Aorta (tissue), 5 donors: ENCODE measurements around the gene DEPP1. TPM values are rescaled to one million over a fixed set of nuclear protein-coding genes. Genes with fewer than 3 reads are reported as not detected.

Experiments
- ATAC-seq: fragments of 200-7000 bp; cut with Tn5 transposase; one replicate; pipeline ENCODE4 v1.9.1; 2022; ENCODE audit warnings: moderate library complexity; ENCODE audit not compliant: low FRiP score
- DNase-seq, 2 donors: peaks; one replicate each; pipeline ENCODE4 v3.0.0-alpha.2; 2020
- H3K27ac ChIP-seq, 2 donors: one replicate each; pipeline ENCODE4 v1.5.1; 2013; ENCODE audit warnings: low read length in 2 of 2, mild to moderate bottlenecking in 2 of 2, moderate library complexity in 2 of 2, control low read depth in 1 of 2, inconsistent platforms in 1 of 2, low read depth in 1 of 2
- H3K27me3 ChIP-seq, 2 donors: one replicate each; pipeline ENCODE4 v1.6.1; 2013; ENCODE audit warnings: control low read depth in 1 of 2, low read length in 1 of 2, mild to moderate bottlenecking in 1 of 2, moderate library complexity in 1 of 2; ENCODE audit not compliant: insufficient read depth in 2 of 2, control insufficient read depth in 1 of 2
- H3K36me3 ChIP-seq, 2 donors: one replicate each; pipeline ENCODE4 v1.6.1; 2013; ENCODE audit warnings: control low read depth in 1 of 2, low read length in 1 of 2, mild to moderate bottlenecking in 1 of 2; ENCODE audit not compliant: insufficient read depth in 2 of 2, control insufficient read depth in 1 of 2
- H3K4me1 ChIP-seq, 2 donors: one replicate each; pipeline ENCODE4 v1.6.1; 2013; ENCODE audit warnings: low read length in 2 of 2, control low read depth in 1 of 2, mild to moderate bottlenecking in 1 of 2, moderate library complexity in 1 of 2; ENCODE audit not compliant: insufficient read depth in 2 of 2, control insufficient read depth in 1 of 2
- H3K4me3 ChIP-seq, 2 donors: one replicate each; pipeline ENCODE4 v1.5.1; 2013; ENCODE audit warnings: low read length in 2 of 2, control low read depth in 1 of 2, mild to moderate bottlenecking in 1 of 2
- H3K9me3 ChIP-seq: one replicate; pipeline ENCODE4 v1.6.1; 2013; ENCODE audit warnings: mild to moderate bottlenecking, low read length; ENCODE audit not compliant: control insufficient read depth
- WGBS, 2 donors: extraction: QIAGEN DNeasy Blood & Tissue Kit; methylation state at CpG; one replicate each; pipeline ENCODE4 v1.1.7; 2013; 5-methylcytosine and 5-hydroxymethylcytosine counted together
- intact Hi-C, 2 donors: fragments of 100-400 bp; cut with DNase I; formaldehyde crosslinking; loops; one replicate each; pipeline versions ENCODE4 v1.14.2 to v1.15.0; 2022
- polyA plus RNA-seq, 2 donors: library from polyadenylated mRNA; stranded (reverse); fragments of 200-250 nt; gene quantifications; one replicate each; pipeline ENCODE4 v1.2.3, GENCODE V29; 2013
- total RNA-seq, 2 donors: library from RNA; stranded (reverse); fragmentation: NEBNext Ultra II Directional; extraction: Animal tissue kit (Norgen Biotek cat#: 25700); gene quantifications; one replicate each; pipeline ENCODE4 v1.2.1, GENCODE V29; 2021
- donor health status: healthy with polysubstance abuse.
- donor health status: Bipolar disorder and iron deficiency.
- donor health status: DM: no; HTN: no; CAD: no.
- donor health status: DM: no; HTN: no; CAD: no.
- donor health status: DM: yes; HTN: yes; CAD: no.

DEPP1 gene
- total and polyA plus RNA-seq, 4 donors = 55.2 to 492 (median 169) TPM

DNA sequence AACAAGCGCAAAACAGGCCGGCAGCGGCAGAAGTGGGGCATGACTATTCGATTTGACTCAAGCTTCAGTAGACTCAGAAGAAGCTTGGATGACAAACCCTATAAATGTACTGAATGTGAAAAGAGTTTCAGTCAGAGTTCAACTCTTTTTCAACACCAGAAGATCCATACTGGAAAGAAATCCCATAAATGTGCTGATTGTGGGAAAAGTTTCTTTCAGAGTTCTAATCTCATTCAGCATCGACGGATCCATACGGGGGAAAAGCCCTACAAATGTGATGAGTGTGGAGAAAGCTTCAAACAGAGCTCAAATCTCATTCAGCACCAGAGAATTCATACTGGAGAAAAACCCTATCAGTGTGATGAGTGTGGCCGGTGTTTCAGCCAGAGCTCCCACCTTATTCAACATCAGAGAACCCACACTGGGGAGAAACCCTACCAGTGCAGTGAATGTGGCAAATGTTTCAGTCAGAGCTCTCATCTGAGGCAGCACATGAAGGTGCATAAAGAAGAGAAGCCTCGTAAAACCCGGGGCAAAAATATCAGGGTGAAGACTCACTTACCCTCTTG, 24.9 kb upstream of the DEPP1 start:
- Histone ChIP-seq H3K36me3 (peaks cover 0 to 3% of the 10 kb centered on the region in 2 donors), H3K27ac (no peak overlapping the region), H3K4me1 (no peaks in the 10 kb centered on the region), H3K9me3 (no peaks in the 10 kb centered on the region), H3K4me3 (no peak overlapping the region), H3K27me3 (no peaks in the 10 kb centered on the region)
- intact Hi-C loops = loop anchor here (5.0 to 10.0 kb wide), 2 partner anchors 231 to 1019 kb away; no protein-coding TSS in a partner anchor
- WGBS, 2 donors = 82 to 83% methylated on average over 10 of the region's 10 CpGs
- no peak for ATAC-seq
- DNase-seq = no peak

- no peaks in the 10 kb centered on the region for H3K27me3 ChIP-seq
- 1 to 2% methylated on average over 13 of the region's 13 CpGs for WGBS, 2 donors
- intact Hi-C loops = loop anchor here (2.0 to 10.0 kb wide), 3 partner anchors 43 to 1021 kb away; partner anchors contain the start of gene RASSF4 (in 1 of the 2)
- peaks cover 0 to 3% of the 10 kb centered on the region in 2 donors for H3K36me3 ChIP-seq
- ATAC-seq (peak; percentile 72), DNase-seq (peak; percentile 89)
- H3K4me1 ChIP-seq = peaks cover 3 to 7% of the 10 kb centered on the region in 2 donors
- peak overlapping the region; percentile 63 to 85 for H3K27ac ChIP-seq
- H3K4me3 ChIP-seq = peak overlapping the region; percentile 69 to 85
- H3K9me3 ChIP-seq = no peaks in the 10 kb centered on the region
Observed at GRCh38 chr10:45001381-45002148, 23.0 kb upstream of the DEPP1 start.

DNA sequence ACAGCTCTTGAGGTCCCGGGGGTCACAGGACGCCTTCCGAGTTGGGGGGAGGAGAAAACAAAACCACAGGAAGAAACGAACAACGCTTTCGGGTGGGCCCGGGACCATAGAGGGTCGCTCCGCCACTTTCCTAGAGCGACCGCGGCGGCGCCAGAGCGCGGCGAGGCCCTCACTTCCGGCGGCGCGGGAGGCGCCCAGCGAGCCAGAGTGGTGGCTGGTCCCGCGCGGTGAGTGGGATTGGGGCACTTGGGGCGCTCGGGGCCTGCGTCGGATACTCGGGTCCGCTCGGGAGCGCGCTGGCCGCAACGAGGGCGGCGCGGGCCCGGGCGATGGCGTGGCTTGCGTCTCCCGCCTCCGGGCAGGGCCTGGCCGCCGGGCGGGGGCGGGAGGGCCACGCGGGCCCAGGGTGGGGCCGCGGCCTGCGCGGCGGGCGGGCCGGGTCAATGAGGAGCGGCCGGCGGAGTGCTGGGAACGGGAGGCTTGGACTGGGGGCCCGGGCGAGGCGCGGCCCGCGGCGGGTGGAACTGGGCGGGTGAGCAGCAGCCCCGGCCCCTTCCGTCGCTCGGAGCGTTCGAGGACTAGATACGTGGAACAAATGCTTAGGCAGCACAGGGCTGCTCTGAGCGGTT, 22.3 kb upstream of the DEPP1 start, which contains the start of gene ZNF22:
ZNF22 (plus strand) TSS at position 172 of the 629 bp plus-strand sequence. CDS start 2,446 bp downstream, outside the sequence.
- Histone ChIP-seq H3K9me3 (no peaks in the 10 kb centered on the region), H3K4me1 (peaks cover 3 to 7% of the 10 kb centered on the region in 2 donors), H3K27ac (peak within 1 kb of the TSS; percentile 80 to 85), H3K36me3 (peaks cover 0 to 3% of the 10 kb centered on the region in 2 donors), H3K27me3 (no peaks in the 10 kb centered on the region), H3K4me3 (peak within 1 kb of the TSS; percentile 69 to 85)
- WGBS, 2 donors = 0% methylated on average over 66 to 79 of the region's 79 CpGs
- peak; percentile 83 to 91 for DNase-seq
- ATAC-seq = peak; percentile 74
- intact Hi-C loops = loop anchor here (2.0 to 10.0 kb wide), 3 partner anchors 42 to 1021 kb away; partner anchors contain the start of gene RASSF4 (in 1 of the 2)

- Histone ChIP-seq H3K36me3 (peaks cover 0 to 3% of the 10 kb centered on the region in 2 donors), H3K4me1 (peaks cover 6 to 11% of the 10 kb centered on the region in 2 donors), H3K4me3 (peak overlapping the region; percentile 69 to 85), H3K27me3 (no peaks in the 10 kb centered on the region), H3K9me3 (no peaks in the 10 kb centered on the region), H3K27ac (peak overlapping the region; percentile 80 to 85)
- intact Hi-C loops = loop anchor here (2.0 to 10.0 kb wide), 3 partner anchors 41 to 1022 kb away; partner anchors contain the start of gene RASSF4 (in 1 of the 2)
- DNase-seq (peak; percentile 89 to 90), ATAC-seq (peak; percentile 51)
- 24 to 26% methylated on average over 12 of the region's 12 CpGs for WGBS, 2 donors
Observed at GRCh38 chr10:45000138-45000751, 21.6 kb upstream of the DEPP1 start.

DNA sequence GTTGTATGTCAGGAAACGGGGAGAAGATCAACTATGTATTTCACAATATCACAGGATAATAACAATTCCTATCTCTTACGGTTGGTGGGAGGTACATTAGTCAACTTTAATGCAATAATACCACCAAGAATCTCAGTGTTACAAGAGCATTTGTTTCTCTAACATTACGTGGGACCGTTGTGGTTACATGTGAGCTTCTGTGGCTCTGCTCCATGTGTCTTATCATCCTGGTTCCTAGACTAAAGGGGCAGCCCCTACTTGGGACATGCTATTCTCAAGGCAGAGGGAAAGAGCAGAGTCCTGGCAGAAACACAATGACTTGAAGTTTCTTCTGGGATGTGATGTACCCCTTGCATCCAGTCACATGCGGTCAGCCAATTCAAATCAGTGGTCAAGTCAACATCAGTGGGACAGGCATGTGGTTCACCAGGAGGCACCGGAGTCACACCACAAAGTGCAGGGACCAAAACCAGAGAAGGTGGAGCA, 19.6 kb upstream of the DEPP1 start:
- no peaks in the 10 kb centered on the region for H3K36me3 ChIP-seq
- intact Hi-C loops = no loop called here
- H3K9me3 ChIP-seq = no peaks in the 10 kb centered on the region
- peaks cover 8 to 11% of the 10 kb centered on the region in 2 donors for H3K4me1 ChIP-seq
- H3K27ac ChIP-seq = peak overlapping the region in 1 of 2 donors; percentile 23
- H3K4me3 ChIP-seq = no peak overlapping the region
- WGBS, 2 donors = 58 to 66% methylated on average over 6 of the region's 6 CpGs
- H3K27me3 ChIP-seq = no peaks in the 10 kb centered on the region
- DNase-seq (no peak), ATAC-seq (no peak)

- ATAC-seq (no peak), DNase-seq (no peak)
- Histone ChIP-seq H3K4me3 (no peak overlapping the region), H3K36me3 (no peaks in the 10 kb centered on the region), H3K9me3 (no peaks in the 10 kb centered on the region), H3K4me1 (peaks cover 8 to 15% of the 10 kb centered on the region in 2 donors), H3K27ac (peak overlapping the region; percentile 46 to 97), H3K27me3 (no peaks in the 10 kb centered on the region)
- 81 to 82% methylated on average over 6 of the region's 6 CpGs for WGBS, 2 donors
- intact Hi-C loops = no loop called here
Observed at GRCh38 chr10:44997105-44997748, 18.6 kb upstream of the DEPP1 start.

DNA sequence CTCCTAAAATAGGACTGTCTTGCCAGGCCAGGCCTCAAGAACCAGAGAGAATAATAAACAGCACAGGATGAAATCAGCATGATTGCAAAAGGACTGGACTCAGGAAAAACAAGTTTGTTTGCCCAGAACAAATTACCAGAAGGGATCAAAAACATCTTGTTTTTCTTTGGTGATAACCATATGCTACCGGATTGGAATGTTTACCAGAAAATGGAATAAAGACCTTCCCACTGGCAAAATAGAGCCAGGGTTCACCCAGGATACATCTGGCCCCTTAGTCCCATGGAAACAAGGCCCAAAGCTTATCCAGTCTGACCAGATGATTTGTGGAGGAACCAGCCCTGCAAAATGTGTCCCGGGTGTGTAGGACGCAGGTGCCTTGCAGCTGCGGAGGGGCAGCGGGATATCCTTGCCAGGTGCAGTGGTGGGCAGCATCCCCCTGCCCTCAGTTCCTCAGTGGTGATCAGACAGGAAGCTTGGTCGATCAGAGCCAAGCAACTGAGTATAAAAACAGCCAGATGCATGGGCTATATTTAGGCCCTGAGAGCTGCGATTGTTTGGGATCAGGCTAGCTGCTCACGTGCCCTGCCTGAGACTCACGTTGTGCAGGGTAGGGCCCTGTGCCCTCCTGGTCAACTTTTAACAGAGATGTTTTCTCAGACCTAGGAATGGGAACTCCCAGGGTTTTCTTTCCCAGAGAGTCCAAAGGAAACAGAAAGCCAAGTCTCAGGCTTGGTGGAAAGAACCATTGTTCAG, 17.5 kb upstream of the DEPP1 start:
- ATAC-seq = peak; percentile 83
- 1 to 3% methylated on average over 9 of the region's 9 CpGs for WGBS, 2 donors

More for the DNA sequence above, 17.5 kb upstream of the DEPP1 start:
- H3K4me1 ChIP-seq = peaks cover 8 to 15% of the 10 kb centered on the region in 2 donors
- intact Hi-C loops = no loop called here
- DNase-seq = peak in 1 of 2 donors; percentile 85
- no peaks in the 10 kb centered on the region for H3K27me3 ChIP-seq
- H3K27ac ChIP-seq = peak overlapping the region; percentile 34 to 97
- no peaks in the 10 kb centered on the region for H3K36me3 ChIP-seq
- no peaks in the 10 kb centered on the region for H3K9me3 ChIP-seq
- H3K4me3 ChIP-seq = no peak overlapping the region
